DND-41 (cell line): ENCODE results near the gene NIPSNAP3A.

Source experiments
- ATAC-seq: fragments of 200-7000 bp; cut with Tn5 transposase; 3 replicates; pipeline ENCODE4 v1.9.1; 2021; ENCODE audit warnings: low read depth; ENCODE audit not compliant: insufficient read depth
- DNase-seq: peaks from one replicate; pipeline ENCODE4 v3.0.0-alpha.2; 2020
- H2AFZ ChIP-seq: 2 replicates; pipeline ENCODE4 v1.6.0; 2012; ENCODE audit warnings: low read depth, low read length
- H3K27ac ChIP-seq: 2 replicates; pipeline ENCODE4 v1.5.1; 2012; ENCODE audit warnings: low read length, inconsistent platforms
- H3K27me3 ChIP-seq: fragments of 200-600 bp; sonication (generic); 2 replicates; pipeline ENCODE4 v1.6.0; 2012; ENCODE audit warnings: low read length, mild to moderate bottlenecking, inconsistent platforms; ENCODE audit not compliant: insufficient read depth, poor library complexity
- H3K36me3 ChIP-seq: 2 replicates; pipeline ENCODE4 v1.5.1; 2012; ENCODE audit warnings: low read length, inconsistent platforms; ENCODE audit not compliant: insufficient read depth
- H3K4me1 ChIP-seq: 2 replicates; pipeline ENCODE4 v1.5.1; 2012; ENCODE audit warnings: mild to moderate bottlenecking, low read length; ENCODE audit not compliant: insufficient read depth
- H3K4me2 ChIP-seq: 2 replicates; pipeline ENCODE4 v1.6.0; 2012; ENCODE audit warnings: mild to moderate bottlenecking, moderate library complexity, low read length, inconsistent platforms; ENCODE audit not compliant: insufficient read depth
- H3K4me3 ChIP-seq, 2 experiments: fragments of 200-600 bp in 1 of 2; shearing (Covaris generic) in 1 of 2; 2 replicates each; pipeline ENCODE4 v1.5.1; 2012 to 2016; ENCODE audit warnings: inconsistent platforms in 2 of 2, low read length in 2 of 2, mild to moderate bottlenecking in 2 of 2, low read depth in 1 of 2, moderate library complexity in 1 of 2
- H3K79me2 ChIP-seq: 2 replicates; pipeline ENCODE4 v1.6.0; 2012; ENCODE audit warnings: low read length, inconsistent platforms; ENCODE audit not compliant: insufficient read depth
- H3K9ac ChIP-seq: 2 replicates; pipeline ENCODE4 v1.6.0; 2012; ENCODE audit warnings: low read depth, mild to moderate bottlenecking, inconsistent platforms, low read length, moderate library complexity
- H3K9me3 ChIP-seq: 2 replicates; pipeline ENCODE4 v1.5.1; 2012; ENCODE audit warnings: low read length, moderate library complexity, mild to moderate bottlenecking, inconsistent platforms; ENCODE audit not compliant: insufficient read depth, severe bottlenecking
- H4K20me1 ChIP-seq: 2 replicates; pipeline ENCODE4 v1.6.0; 2012; ENCODE audit warnings: low read length; ENCODE audit not compliant: insufficient read depth
- CTCF ChIP-seq: IDR thresholded peaks from 2 replicates; pipeline ENCODE4 v1.5.1; 2012; ENCODE audit warnings: borderline replicate concordance, low read length, moderate library complexity, mild to moderate bottlenecking; ENCODE audit not compliant: poor library complexity, severe bottlenecking; ENCODE audit errors: extremely low read depth
- EZH2 ChIP-seq: IDR thresholded peaks from 3 replicates; pipeline ENCODE4 v1.6.1; 2012; ENCODE audit warnings: borderline replicate concordance, low read depth, mild to moderate bottlenecking, moderate library complexity, low read length, inconsistent platforms; ENCODE audit not compliant: severe bottlenecking

NIPSNAP3A gene

GRCh38 chr9:104784098-104784497 lies 36.6 kb downstream of the NIPSNAP3A start:
- TF ChIP-seq CTCF (no peak), EZH2 (no peak)
- Histone ChIP-seq H3K27me3 (no peaks in the 10 kb centered on the region), H3K36me3 (no peaks in the 10 kb centered on the region), H3K4me2 (no peak overlapping the region), H3K4me1 (no peaks in the 10 kb centered on the region), H2AFZ (no peak overlapping the region), H3K79me2 (no peaks in the 10 kb centered on the region), H3K27ac (no peak overlapping the region), H3K9ac (no peak overlapping the region), H3K9me3 (no peaks in the 10 kb centered on the region), H4K20me1 (no peaks in the 10 kb centered on the region), H3K4me3 (no peak overlapping the region)
- DNase-seq (no peak), ATAC-seq (no peak)

GRCh38 chr9:104786293-104786692 lies 38.8 kb downstream of the NIPSNAP3A start:
- Histone ChIP-seq H3K36me3 (no peaks in the 10 kb centered on the region), H3K4me2 (no peak overlapping the region), H3K9me3 (no peaks in the 10 kb centered on the region), H3K27ac (no peak overlapping the region), H3K27me3 (no peaks in the 10 kb centered on the region), H3K4me3 (no peak overlapping the region), H4K20me1 (no peaks in the 10 kb centered on the region), H3K9ac (no peak overlapping the region), H2AFZ (no peak overlapping the region), H3K79me2 (no peaks in the 10 kb centered on the region), H3K4me1 (no peaks in the 10 kb centered on the region)
- no peak for TF ChIP-seq CTCF
- no peak for TF ChIP-seq EZH2
- DNase-seq, result no peak
- ATAC-seq, result no peak

- H2AFZ ChIP-seq, result no peak overlapping the region
- H3K36me3 ChIP-seq, result no peaks in the 10 kb centered on the region
- DNase-seq (no peak), ATAC-seq (no peak)
- H4K20me1 ChIP-seq, result no peaks in the 10 kb centered on the region
- H3K4me3 ChIP-seq, result no peak overlapping the region
- H3K4me1 ChIP-seq, result no peaks in the 10 kb centered on the region
- no peak overlapping the region for H3K4me2 ChIP-seq
- TF ChIP-seq CTCF (no peak), EZH2 (no peak)
- H3K9ac ChIP-seq, result no peak overlapping the region
- no peaks in the 10 kb centered on the region for H3K79me2 ChIP-seq
- no peak overlapping the region for H3K27ac ChIP-seq
- no peaks in the 10 kb centered on the region for H3K27me3 ChIP-seq
- H3K9me3 ChIP-seq, result no peaks in the 10 kb centered on the region
Measured at GRCh38 chr9:104787306-104788015, 40.0 kb downstream of the NIPSNAP3A start.
